MG63 (cell line): ENCODE data around the gene SNRNP70. TPM values are rescaled to one million over a fixed set of nuclear protein-coding genes. Genes with fewer than 3 reads are reported as not detected.

Source experiments
- total RNA-seq: library from RNA; depleted of rRNA; stranded (reverse); fragments of >200 nt; shearing (Covaris generic); gene quantifications from 2 replicates; pipeline ENCODE4 v1.2.3, GENCODE V29; 2014; ENCODE audit warnings: low replicate concordance; rRNA removed

The SNRNP70 gene
- total RNA-seq, 1 experiment from 2014 or later, result 247 TPM

Other genes with a start within 250 kb of the SNRNP70 start
- not detected in 2 replicates for gene HSD17B14, start 249.0 kb upstream of the SNRNP70 start, total RNA-seq
- 5.4 and 14.5 TPM in 2 replicates for gene PLEKHA4, start 216.8 kb upstream of the SNRNP70 start, total RNA-seq
- gene PPP1R15A, start 213.0 kb upstream of the SNRNP70 start, total RNA-seq, result 26.1 and 36.4 TPM in 2 replicates
- gene TULP2, start 186.7 kb upstream of the SNRNP70 start, total RNA-seq, result not detected in 2 replicates
- gene NUCB1, start 185.1 kb upstream of the SNRNP70 start, total RNA-seq, result 157 and 236 TPM in 2 replicates
- not detected in 2 replicates for gene DHDH, start 151.8 kb upstream of the SNRNP70 start, total RNA-seq
- 38.2 and 61.4 TPM in 2 replicates for gene BAX, start 130.6 kb upstream of the SNRNP70 start, total RNA-seq
- gene FTL, start 120.1 kb upstream of the SNRNP70 start, total RNA-seq, result 880 and 1,766 TPM in 2 replicates
- gene GYS1, start 92.1 kb upstream of the SNRNP70 start, total RNA-seq, result 34.3 and 46.2 TPM in 2 replicates
- gene RUVBL2, start 91.6 kb upstream of the SNRNP70 start, total RNA-seq, result 386 and 644 TPM in 2 replicates
- not detected in 2 replicates for gene LHB, start 68.4 kb upstream of the SNRNP70 start, total RNA-seq
- gene CGB3, start 61.1 kb upstream of the SNRNP70 start, total RNA-seq, result not detected in 2 replicates
- gene CGB2, start 53.6 kb upstream of the SNRNP70 start, total RNA-seq, result not detected in 2 replicates
- not detected in 2 replicates for gene CGB1, start 48.6 kb upstream of the SNRNP70 start, total RNA-seq
- gene CGB5, start 41.6 kb upstream of the SNRNP70 start, total RNA-seq, result not detected in 2 replicates
- not detected in 2 replicates for gene CGB8, start 36.3 kb upstream of the SNRNP70 start, total RNA-seq
- not detected in 2 replicates for gene CGB7, start 27.7 kb upstream of the SNRNP70 start, total RNA-seq
- gene NTF4, start 20.6 kb upstream of the SNRNP70 start, total RNA-seq, result not detected in 2 replicates
- not detected in 2 replicates for gene KCNA7, start 12.8 kb upstream of the SNRNP70 start, total RNA-seq
- 12.3 and 20.4 TPM in 2 replicates for gene LIN7B, start 28.9 kb downstream of the SNRNP70 start, total RNA-seq
- gene C19orf73, start 33.7 kb downstream of the SNRNP70 start, total RNA-seq, result 3.7 and 4.6 TPM in 2 replicates
- 3.4 and 21.4 TPM in 2 replicates for gene PPFIA3, start 34.1 kb downstream of the SNRNP70 start, total RNA-seq
- gene HRC, start 69.9 kb downstream of the SNRNP70 start, total RNA-seq, result not detected in 2 replicates
- gene TRPM4, start 72.3 kb downstream of the SNRNP70 start, total RNA-seq, result 7.9 and 8.4 TPM in 2 replicates
- gene SLC6A16, start 239.7 kb downstream of the SNRNP70 start, total RNA-seq, result not detected in 2 replicates
- gene CD37, start 250.0 kb downstream of the SNRNP70 start, total RNA-seq, result not detected in 2 replicates